ENCODE data around the gene KLHL2.

KLHL2 gene

DNA sequence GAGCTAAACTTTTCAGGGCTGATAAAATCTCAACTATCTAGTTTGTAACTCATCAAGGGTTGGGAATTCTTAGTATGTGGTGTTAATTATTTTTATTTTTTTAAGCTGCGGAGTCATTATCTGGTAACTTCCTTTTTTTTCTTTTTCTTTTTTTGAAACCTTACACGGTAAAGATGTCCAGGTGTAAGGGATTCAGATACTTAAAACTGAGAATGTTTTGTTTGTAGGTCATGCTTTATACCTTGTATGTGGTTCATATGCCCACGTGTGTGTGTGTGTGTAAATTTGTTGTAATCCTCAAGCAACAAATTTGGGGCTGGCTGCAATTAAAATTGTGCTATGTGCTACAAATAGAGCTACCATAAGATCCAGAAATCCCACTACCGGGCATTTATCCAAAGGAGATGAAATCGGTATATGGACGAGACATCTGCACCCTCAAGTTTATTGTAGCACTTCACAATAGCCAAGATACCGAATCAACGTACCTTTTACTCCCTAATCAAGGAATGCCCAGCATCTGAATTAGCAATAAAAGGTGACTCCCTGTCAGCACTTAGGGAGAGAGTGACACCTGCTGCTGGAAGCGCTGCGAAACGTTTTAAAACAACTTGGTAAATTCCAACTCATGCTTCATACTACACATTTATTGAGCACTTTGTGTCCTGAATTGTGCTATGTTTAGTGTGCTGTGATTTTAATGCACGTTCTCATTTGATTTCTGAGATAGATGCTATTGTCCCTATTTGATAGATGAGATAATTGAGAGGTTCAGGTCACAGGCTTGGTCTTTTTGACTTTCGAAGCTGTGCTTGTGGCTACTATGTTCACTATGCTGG, 136.2 kb downstream of the KLHL2 start (continued):
- TF ChIP-seq TSHZ1 (tag by site-specific recombination; IDR thresholded peaks at IDR 0.05; ENCODE audit: borderline replicate concordance) (no peak), ZNF292 (tag by site-specific recombination; IDR thresholded peaks at IDR 0.05; ENCODE audit: borderline replicate concordance, low read depth) (no peak), ZNF169 (tag by site-specific recombination; IDR thresholded peaks at IDR 0.05) (no peak), ZNF529 (tag by site-specific recombination; IDR thresholded peaks at IDR 0.05; ENCODE audit: insufficient replicate concordance) (no peak)

DNA sequence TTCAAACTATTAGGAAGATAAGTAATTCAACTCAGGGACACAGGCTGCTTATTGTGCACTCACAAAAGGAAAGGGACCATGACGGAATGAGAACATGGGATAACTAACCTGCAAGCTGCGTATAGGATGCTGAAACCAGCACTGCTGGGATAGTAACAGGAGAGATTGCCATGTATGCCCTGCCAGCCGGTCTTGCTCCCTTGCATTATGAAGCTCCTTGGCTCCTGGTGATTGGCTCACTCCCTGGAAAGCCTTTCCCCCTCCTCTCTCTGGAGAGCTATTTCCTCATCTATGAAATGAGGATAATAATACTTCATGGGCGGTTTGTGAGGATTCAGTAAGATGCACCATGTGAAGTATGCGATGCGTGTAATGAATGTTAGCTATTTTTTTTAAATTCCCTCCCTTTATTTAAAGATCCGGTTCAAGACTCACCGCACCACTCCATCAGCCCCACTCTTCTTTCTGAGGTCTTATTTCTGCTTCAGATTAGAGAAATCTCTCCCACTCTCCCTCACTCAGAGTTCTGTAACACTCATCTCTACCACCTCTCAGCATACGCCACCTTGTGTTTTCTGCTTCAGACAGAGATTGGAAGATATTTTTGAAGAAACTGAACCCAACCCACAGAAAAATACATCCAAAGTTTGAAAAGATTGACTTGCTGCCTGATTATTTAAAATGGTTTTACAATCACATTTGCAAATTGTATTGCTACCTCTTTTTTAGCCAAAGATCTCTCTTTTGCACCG, 138.5 kb downstream of the KLHL2 start:
- ChIA-PET POLR2A (interaction anchor here (0.8 to 1.0 kb wide), 2 partner anchors 18 to 233 kb away, joined by 4 read pairs; partner anchors contain the start of genes MSMO1 and TMEM192), CTCF (interaction anchor here (1.1 to 1.3 kb wide), 2 partner anchors 119 to 215 kb away, joined by 3 to 5 read pairs; no protein-coding TSS in a partner anchor)
- Histone ChIP-seq H3K4me1 (ENCODE audit: control insufficient read depth, insufficient read depth, low read length) (no peaks in the 10 kb centered on the region), H3K36me3 (ENCODE audit: control insufficient read depth in 2 of 2, insufficient read depth in 1 of 2, low read length in 2 of 2) (peaks cover 16 to 17% of the 10 kb centered on the region in 2 experiments), H3K9me3 (ENCODE audit: control insufficient read depth, insufficient read depth, low read depth, low read length) (no peaks in the 10 kb centered on the region), H3K27ac (ENCODE audit: extremely low read depth, low read depth, low read length) (no peak overlapping the region), H3K4me3 (ENCODE audit: low read depth, low read length) (no peak overlapping the region)
- TF ChIP-seq KLF7 (tag by site-specific recombination; IDR thresholded peaks at IDR 0.05; ENCODE audit: borderline replicate concordance): no peak
- TF ChIP-seq ZNF19 (tag by site-specific recombination; IDR thresholded peaks at IDR 0.05; ENCODE audit: low read depth): no peak
- no peak for TF ChIP-seq ZEB2 (tag by site-specific recombination; IDR thresholded peaks at IDR 0.05)
- no peak for TF ChIP-seq ZNF514 (tag by site-specific recombination; IDR thresholded peaks at IDR 0.05)
- no peak for TF ChIP-seq ZNF239 (tag by site-specific recombination; IDR thresholded peaks at IDR 0.05)

DNA sequence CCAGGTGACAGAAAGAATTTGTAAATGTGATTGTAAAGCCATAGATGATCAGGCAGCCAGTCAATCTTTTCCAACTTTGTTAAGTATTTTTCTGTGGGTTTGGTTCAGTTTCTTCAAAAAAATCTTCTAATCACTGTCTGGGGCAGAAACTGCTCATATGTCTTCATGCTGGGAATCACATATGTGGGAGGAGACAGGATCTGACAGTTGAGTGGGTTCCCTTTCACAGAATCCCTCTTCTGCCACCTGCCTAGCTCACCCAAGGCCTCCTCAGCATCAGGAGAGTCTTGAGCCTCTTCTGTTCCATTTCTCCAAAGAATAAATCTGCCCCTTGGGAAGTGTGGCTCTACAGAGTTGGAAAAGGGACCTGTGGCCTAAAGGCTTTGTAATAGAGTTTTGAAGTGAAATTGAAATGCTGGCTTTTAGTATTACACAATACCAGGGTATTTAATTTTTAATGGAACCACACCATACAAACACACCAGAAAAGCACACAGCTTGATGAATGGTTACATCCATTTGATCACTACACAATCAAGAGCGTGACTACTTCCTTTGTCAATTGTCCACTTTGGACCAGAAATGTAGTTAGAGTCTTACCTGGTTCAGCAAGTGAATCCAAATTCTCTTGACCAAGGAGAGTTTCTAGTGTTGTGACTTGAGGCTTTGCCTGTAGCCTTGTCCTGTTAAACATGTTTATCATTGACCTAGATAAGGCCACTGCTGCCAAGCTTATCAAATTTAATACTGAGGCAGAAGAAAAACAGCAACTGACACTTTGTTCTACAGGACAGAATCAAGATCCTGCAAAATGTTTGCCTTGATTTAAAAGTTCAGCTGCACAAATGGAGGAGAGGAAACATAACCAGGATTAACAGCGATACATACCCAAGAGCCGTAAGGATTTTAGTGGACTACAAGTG, 140.5 kb downstream of the KLHL2 start:
- no peak overlapping the region for H3K4me3 ChIP-seq (ENCODE audit: low read depth, low read length)
- CTCF ChIA-PET: interaction anchor here (0.6 kb wide), 1 partner anchor 314 kb away, joined by 7 read pairs; no protein-coding TSS in a partner anchor
- H3K4me1 ChIP-seq (ENCODE audit: control insufficient read depth, insufficient read depth, low read length): no peaks in the 10 kb centered on the region
- H3K9me3 ChIP-seq (ENCODE audit: control insufficient read depth, insufficient read depth, low read depth, low read length): no peaks in the 10 kb centered on the region
- POLR2A ChIA-PET: no interaction called here
- peaks cover 3 to 6% of the 10 kb centered on the region in 2 experiments; a peak in 2 of 3 replicates for H3K36me3 ChIP-seq (ENCODE audit: control insufficient read depth in 2 of 2, insufficient read depth in 1 of 2, low read length in 2 of 2)
- no peak overlapping the region for H3K27ac ChIP-seq (ENCODE audit: extremely low read depth, low read depth, low read length)
- TF ChIP-seq ZNF214 (tag by site-specific recombination; IDR thresholded peaks at IDR 0.05; ENCODE audit: borderline replicate concordance) (no peak), WT1 (tag by site-specific recombination; IDR thresholded peaks at IDR 0.05) (no peak), KLF17 (tag by site-specific recombination; IDR thresholded peaks at IDR 0.05) (no peak), ZNF211 (tag by site-specific recombination; IDR thresholded peaks at IDR 0.05; ENCODE audit: low read depth) (no peak), EGR2 (tag by site-specific recombination; IDR thresholded peaks at IDR 0.05; ENCODE audit: low read depth) (no peak), RBAK (tag by site-specific recombination; IDR thresholded peaks at IDR 0.05) (no peak), ZNF701 (tag by site-specific recombination; IDR thresholded peaks at IDR 0.05) (no peak), ZFP37 (tag by site-specific recombination; IDR thresholded peaks at IDR 0.05) (no peak), IKZF3 (tag by site-specific recombination; IDR thresholded peaks at IDR 0.05) (no peak), ZNF114 (tag by site-specific recombination; IDR thresholded peaks at IDR 0.05) (no peak)
- TF ChIP-seq, protein P1, sequence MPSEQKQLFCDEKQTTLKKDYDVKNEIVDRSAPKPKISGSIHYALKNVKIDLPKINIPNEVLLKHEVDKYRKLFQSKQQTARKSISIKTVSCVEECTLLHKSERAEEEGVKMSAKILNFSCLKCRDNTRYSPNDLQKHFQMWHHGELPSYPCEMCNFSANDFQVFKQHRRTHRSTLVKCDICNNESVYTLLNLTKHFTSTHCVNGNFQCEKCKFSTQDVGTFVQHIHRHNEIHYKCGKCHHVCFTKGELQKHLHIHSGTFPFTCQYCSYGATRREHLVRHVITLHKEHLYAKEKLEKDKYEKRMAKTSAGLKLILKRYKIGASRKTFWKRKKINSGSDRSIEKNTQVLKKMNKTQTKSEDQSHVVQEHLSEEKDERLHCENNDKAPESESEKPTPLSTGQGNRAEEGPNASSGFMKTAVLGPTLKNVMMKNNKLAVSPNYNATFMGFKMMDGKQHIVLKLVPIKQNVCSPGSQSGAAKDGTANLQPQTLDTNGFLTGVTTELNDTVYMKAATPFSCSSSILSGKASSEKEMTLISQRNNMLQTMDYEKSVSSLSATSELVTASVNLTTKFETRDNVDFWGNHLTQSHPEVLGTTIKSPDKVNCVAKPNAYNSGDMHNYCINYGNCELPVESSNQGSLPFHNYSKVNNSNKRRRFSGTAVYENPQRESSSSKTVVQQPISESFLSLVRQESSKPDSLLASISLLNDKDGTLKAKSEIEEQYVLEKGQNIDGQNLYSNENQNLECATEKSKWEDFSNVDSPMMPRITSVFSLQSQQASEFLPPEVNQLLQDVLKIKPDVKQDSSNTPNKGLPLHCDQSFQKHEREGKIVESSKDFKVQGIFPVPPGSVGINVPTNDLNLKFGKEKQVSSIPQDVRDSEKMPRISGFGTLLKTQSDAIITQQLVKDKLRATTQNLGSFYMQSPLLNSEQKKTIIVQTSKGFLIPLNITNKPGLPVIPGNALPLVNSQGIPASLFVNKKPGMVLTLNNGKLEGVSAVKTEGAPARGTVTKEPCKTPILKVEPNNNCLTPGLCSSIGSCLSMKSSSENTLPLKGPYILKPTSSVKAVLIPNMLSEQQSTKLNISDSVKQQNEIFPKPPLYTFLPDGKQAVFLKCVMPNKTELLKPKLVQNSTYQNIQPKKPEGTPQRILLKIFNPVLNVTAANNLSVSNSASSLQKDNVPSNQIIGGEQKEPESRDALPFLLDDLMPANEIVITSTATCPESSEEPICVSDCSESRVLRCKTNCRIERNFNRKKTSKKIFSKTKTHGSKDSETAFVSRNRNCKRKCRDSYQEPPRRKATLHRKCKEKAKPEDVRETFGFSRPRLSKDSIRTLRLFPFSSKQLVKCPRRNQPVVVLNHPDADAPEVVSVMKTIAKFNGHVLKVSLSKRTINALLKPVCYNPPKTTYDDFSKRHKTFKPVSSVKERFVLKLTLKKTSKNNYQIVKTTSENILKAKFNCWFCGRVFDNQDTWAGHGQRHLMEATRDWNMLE (tag by site-specific recombination; conservative IDR thresholded peaks at IDR 0.05; ENCODE audit: low read depth): no peak

All from HEK293 (cell line).